ENCODE data around the gene NIT2. TPM values are rescaled to one million over a fixed set of nuclear protein-coding genes. Genes with fewer than 3 reads are reported as not detected.
"Not testable (repeated sequence)": the region's sequence is repeated elsewhere in the genome, so short reads cannot be mapped to it uniquely, and the experiment has no call there.

The NIT2 gene
- total RNA-seq, 1 donor from 2014 or later, result 45.5 TPM

DNA sequence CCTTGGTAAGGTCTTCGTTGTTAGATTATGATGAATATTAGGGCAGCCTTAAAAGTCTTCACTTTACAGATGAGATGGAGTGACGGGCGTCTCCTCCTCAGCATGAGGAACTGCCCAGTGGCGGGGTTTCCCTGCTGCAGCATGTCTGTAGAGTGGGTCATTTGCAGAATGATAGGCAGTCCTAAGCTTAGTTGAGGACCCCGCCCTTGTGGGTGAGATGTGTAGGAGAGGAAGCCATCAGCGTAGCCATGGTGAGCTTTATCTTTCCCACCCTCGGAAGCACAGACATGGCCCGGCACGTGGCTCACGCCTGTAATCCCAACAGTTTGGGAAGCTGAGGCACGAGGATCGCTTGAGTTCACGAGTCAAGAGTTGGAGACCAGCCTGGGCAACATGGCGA is 877 bp downstream of the NIT2 start:
- intact Hi-C loops (cut with micrococcal nuclease), result loop anchor here (1.0 to 10.0 kb wide), 4 partner anchors 66 to 1439 kb away; partner anchors contain the start of genes LNP1, NXPE3, TOMM70 and ZBTB11

DNA sequence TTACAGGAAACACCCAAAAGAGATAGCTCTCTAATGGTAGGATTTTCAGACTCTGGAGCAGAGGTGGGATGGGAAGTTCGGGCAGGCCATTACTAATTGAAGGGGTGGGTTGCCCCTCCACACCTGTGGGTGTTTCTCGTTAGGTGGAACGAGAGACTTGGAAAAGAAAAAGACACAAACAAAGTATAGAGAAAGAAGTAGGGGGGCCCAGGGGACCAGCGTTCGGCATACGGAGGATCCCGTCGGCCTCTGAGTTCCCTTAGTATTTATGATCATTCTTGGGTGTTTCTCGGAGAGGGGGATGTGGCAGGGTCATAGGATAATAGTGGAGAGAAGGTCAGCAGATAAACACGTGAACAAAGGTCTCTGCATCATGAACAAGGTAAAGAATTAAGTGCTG is 1.7 kb downstream of the NIT2 start:
- intact Hi-C loops (cut with micrococcal nuclease), result loop anchor here (10.0 kb wide), 2 partner anchors 1339 to 1439 kb away; partner anchors contain the start of genes NXPE3 and ZBTB11

DNA sequence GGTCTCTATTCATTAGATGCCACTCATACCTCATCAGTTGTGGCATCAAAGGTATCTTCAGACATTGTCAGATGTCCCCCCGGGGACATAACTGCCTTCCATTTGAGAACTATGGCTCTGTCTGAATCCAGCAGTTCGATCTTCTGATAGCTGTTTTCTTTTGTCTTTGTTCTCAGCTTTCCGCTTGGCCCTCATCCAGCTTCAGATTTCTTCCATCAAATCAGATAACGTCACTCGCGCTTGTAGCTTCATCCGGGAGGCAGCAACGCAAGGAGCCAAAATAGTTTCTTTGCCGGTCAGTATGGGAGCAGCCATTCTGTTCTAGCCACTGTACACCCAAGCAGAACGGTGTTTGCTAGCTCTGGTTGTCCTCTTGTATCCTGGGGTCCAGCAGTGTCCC is 4.4 kb downstream of the NIT2 start:
- intact Hi-C loops (cut with micrococcal nuclease), result loop anchor here (10.0 kb wide), 2 partner anchors 1336 to 1436 kb away; partner anchors contain the start of genes NXPE3 and ZBTB11

DNA sequence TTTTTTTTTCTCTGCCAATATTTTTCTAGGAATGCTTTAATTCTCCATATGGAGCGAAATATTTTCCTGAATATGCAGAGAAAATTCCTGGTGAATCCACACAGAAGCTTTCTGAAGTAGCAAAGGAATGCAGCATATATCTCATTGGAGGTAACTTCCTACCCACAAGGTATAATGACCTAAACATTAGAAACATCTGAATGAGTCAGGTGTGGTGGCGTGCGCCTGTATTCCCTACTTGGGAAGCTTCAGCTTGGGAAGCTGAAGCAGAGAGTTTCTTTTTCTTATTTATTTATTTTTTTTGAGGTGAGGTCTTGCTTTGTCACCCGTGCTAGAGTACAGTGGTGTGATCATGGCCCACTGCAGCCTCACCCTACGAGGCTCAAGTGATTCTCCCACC is 5.2 kb downstream of the NIT2 start:
- intact Hi-C loops (cut with micrococcal nuclease), result loop anchor here (10.0 kb wide), 2 partner anchors 1335 to 1435 kb away; partner anchors contain the start of genes NXPE3 and ZBTB11

DNA sequence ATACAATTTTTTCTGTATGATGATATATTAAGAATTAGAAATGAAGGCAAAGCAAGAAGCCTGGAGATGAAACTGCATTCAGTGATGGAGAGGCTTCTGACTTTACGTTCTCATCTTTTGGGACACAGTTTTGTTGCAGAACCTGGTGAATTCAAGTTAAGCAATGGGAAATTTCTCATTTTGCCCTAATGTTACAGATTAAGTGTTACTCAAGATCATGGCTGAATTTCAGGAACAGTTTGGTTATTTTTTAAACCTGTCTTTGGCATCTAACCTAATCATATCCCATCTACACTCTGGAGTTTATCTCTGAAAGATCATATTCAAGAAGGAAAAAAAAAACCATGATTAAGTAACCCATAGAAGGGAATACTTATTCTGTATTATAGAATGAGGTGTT is 6.0 kb downstream of the NIT2 start:
- intact Hi-C loops (cut with micrococcal nuclease), result no loop called here

DNA sequence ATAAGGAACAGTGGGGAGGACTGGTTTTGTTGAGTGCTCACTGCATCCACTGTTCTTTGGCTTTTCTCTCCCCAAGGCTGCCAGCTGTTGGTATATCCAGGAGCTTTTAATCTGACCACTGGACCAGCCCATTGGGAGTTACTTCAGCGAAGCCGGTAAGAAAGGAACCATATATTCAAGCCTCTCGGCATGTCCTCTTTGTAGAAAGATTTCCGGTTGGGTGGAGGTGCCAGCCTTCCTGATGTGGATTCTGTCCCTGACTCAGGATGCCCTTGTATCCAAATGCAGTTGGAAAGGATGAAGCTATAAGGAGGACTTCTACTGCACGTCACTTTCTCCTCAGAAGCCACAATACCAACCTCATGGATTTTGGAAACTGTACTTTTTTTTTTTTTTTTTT is 14.2 kb downstream of the NIT2 start:
- intact Hi-C loops (cut with micrococcal nuclease), result no loop called here

DNA sequence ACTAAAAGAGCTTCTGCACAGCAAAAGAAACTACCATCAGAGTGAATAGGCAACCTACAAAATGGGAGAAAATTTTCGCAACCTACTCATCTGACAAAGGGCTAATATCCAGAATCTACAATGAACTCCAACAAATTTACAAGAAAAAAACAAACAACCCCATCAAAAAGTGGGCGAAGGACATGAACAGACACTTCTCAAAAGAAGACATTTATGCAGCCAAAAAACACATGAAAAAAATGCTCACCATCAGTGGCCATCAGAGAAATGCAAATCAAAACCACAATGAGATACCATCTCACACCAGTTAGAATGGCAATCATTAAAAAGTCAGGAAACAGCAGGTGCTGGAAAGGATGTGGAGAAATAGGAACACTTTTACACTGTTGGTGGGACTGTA is 17.2 kb downstream of the NIT2 start:
- intact Hi-C loops (cut with micrococcal nuclease), result not testable (repeated sequence)

DNA sequence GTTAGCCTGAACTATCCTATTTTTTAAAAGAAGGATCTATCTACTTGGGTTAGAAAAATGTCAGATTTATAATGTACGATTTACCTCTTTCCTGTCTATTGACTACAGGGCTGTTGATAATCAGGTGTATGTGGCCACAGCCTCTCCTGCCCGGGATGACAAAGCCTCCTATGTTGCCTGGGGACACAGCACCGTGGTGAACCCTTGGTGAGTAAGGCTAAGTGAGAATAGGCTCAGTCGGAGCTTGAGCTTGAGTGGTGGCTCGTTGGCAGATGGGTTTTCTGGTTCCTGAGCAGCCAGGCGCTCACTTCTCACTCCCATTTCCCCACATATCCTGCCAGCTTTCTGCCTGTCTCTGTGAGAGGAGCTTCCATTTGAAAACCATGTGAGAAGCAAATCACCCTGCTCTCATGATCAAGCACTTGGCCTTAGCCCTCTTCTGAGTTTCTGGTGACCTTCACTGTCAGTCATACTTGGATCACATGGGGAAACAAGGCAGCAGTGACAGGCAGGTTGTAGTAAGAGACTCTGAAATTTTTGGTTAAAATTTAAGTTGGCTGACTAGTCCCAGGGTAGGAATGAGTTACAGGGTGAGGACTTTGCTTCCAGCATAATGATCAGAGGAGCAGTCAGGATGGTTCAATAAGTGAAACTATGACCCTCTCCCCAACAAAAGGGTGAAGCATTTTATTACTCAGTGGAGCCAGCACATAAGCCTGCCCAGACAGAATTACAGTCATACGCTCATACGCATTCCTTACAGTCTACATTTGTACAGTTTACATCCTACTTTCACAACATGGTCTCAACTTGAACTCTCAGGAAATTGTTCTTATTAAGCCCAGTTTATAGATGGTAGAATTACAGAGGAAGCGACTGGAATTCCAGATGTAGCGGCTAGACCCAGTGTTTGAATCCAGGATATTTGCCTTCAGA is 18.0 kb downstream of the NIT2 start:
- intact Hi-C loops (cut with micrococcal nuclease), result no loop called here

DNA sequence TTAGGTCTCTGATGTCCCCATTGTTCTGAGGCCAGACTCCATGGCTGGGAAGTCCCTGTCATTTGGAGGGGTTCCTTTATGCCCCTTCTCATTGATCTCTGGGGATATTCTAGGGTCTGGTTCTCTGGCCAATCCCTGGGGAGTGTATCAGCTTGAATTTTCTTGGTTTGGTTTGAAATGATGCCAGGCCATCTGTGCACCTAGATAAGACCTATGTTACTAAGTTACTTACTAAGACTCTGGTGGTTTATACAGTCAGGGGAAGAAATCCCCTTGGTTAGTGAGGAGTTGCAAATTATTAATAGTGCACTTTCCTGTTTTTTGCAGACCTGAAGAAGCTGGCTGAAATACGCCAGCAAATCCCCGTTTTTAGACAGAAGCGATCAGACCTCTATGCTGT is 20.3 kb downstream of the NIT2 start:
- intact Hi-C loops (cut with micrococcal nuclease), result no loop called here

DNA sequence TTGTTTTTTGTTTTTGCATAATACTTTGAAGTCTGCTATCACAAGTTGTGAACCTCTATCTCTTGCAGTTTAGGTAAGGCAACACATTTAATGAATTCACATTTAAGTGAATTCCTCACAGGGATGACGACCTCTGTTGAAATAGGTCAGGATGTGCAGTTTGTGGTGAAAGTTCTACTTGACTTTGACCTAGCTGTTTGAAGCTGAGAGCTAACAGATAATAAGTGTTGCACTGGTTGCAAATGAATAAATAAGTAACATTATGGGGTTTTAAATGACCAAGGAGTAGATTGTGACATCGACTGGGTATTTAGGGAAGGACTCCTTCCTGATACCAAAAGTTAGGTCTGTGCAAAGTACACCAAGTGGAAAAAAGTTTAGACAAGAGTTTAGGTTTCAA is 23.9 kb downstream of the NIT2 start:
- intact Hi-C loops (cut with micrococcal nuclease), result no loop called here

DNA sequence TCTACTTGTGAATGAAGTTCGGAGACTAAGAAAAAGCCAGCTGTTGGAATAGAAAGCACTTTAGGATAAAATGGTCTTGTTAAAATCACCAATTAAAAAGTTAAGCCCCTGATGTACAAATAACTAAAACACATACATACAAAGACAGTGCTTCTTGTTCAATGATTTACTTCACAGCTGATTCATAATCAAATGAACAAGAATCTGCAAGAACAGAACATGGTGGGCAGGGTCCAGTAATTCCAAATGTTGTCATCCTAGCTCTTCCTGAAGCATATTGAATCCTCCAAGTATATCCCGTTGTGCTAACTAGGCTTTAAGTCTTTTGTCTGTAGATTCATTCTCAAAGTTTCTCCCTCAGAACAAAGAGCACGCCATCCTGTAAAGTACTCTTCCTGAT is 24.5 kb downstream of the NIT2 start:
- intact Hi-C loops (cut with micrococcal nuclease), result no loop called here

DNA sequence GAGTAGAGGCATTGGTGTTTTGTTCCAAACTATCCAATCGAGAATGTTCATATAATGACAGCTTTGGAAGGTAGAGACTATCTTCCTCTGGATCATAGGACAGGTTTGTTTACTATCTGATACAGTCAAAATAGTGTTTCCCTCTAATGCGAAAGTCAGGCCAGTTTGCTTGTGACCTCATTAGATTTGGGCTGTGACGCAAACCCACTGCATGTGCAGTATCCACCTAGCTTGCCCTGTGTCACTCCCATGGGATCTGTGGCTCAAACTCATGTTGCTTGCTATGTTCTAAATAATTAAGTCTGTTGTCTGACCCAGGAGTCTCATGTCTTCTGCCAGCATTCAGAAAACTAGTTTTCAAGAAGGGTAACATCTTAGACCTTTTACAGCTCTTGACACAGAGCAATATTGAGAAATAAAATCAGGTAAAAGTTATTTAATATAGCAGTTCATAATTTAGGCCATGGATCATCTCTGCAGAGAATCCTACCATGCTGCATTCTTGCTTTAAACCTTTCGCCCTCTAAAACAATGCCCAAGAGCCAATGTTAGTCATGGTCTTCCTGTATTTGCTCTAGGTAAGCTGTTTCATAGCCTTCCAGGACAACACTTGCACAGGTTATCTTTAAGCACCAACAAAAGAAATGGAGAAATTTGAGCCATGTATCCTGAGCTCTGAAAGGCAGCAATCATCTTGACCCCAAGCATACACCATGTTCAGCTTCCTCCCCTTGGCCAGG is 26.4 kb downstream of the NIT2 start:
- intact Hi-C loops (cut with micrococcal nuclease), result no loop called here

DNA sequence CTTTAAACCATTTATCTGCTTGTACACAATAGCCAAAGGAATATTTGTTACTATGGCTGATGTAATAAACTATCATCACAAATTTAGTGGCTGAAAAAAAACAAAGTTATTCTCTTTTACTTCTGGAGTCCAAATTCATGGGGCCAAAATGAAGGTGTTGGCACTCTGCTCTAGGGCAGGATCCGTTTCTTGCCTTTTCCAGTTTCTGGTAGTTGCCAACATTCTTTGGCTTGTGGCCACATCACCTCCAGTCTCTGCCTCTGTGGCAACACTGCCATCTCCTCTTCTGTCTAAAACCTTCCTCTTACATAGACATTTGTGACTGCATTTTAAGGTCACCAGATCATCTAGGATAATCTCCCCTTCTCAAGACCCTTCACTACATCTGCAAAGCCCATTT is 27.3 kb downstream of the NIT2 start:
- intact Hi-C loops (cut with micrococcal nuclease), result no loop called here

DNA sequence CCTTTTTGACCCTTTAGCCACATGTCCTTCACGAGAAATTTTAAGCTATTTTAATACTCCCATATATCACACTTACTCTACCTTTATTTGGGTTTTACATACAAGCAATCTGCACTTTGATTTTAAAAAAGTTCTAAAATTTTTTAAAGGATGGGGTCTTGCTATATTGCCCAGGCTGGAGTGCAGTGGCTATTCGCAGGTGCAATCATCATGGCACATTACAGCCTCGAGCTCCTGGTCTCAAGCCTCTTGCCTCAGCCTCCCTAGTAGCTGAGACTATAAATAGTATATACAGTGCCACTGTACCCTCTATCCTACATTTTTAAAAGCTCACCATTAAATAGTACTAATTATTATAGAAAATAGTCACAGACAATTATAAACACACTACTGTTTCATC is 29.9 kb downstream of the NIT2 start:
- intact Hi-C loops (cut with micrococcal nuclease), result no loop called here

DNA sequence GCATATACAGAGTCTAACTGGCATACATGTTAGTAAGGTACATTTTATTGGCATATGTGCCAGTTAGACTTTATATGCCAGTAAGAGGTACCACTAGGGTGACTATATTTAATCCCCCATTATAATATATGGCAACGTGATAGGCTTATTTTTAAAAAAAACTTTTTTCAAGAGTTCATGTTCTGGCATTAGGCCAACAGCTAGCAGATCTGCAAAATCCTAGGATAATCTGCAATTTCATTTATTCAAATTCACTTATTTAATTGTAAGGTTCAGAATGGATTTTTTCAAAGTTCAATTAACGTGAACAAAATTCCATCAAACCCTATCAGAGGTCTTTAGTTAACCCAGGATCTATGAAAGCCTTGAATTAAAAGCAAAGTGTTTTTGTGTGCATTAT is 31.9 kb downstream of the NIT2 start:
- intact Hi-C loops (cut with micrococcal nuclease), result no loop called here

DNA sequence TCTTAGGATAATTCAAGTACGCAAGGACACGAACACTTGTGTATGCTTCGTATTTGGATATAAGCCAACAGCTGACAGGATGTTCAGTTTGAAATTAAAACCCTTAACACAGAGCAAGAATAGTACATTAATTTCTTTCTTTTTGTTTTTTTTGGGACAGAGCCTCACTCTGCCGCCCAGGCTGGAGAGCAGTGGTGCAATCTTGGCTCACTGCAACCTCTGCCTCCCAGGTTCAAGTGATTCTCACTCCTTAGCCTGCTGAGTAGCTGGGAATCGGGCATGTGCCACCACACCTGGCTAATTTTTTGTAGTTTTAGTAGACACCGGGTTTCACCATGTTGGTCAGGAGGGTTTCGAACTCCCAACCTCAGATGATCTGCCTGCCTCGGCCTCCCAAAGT is 33.9 kb downstream of the NIT2 start:
- intact Hi-C loops (cut with micrococcal nuclease), result no loop called here

DNA sequence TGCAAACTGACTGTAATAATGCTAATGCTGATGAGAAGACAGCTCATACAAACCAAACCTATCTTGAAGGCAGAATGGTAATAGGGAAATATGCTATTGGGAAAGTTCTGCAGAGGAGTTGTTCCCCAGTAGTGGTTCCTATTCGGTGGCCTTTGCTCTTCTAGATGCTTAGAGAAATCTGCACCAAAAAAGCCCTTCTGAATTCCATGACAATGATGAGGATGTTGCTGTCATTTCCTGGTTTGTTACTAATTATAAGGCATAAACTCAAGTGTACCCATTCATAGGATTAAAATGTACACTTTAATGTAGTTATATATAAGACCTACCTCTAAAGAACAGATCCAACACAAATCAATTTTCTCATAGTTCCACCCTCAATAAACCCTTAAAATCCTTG is 36.2 kb downstream of the NIT2 start:
- intact Hi-C loops (cut with micrococcal nuclease), result no loop called here

DNA sequence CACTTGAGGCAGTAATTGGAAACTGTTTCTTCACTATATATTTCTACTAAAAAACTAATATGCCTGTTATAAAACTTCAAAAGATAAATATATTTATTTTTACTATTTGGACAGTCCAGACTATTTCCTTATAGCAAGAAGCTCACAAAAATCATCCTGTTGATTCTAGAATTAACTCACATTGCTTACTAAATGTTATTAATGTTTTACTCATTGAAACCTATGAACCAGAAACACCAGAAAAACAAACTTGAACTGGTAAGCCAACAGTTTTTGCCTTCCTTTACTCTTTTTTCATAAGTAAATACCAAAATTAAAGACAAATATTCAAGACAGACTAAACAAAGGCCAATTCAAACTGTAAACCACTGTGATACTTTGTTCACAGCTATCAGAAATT is 40.0 kb downstream of the NIT2 start:
- intact Hi-C loops (cut with micrococcal nuclease), result no loop called here

DNA sequence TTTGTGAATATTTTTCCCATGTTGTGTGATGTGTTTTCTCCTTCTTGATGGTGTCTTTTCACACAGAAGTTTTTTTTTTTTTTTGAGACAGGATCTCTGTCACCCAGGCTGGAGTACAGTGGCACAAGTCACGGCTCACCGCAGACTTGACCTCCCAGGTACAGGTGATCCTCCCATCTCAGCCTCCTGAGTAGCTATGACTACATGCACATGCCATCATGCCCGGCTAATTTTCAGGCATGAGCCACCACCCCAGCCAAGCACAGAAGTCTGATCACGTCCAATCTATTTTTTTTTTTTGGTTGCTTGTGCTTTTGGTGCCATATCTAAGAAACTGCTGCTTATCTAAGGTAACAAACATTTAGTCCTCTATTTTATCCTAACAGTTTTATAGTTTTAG is 41.7 kb downstream of the NIT2 start:
- intact Hi-C loops (cut with micrococcal nuclease), result no loop called here

DNA sequence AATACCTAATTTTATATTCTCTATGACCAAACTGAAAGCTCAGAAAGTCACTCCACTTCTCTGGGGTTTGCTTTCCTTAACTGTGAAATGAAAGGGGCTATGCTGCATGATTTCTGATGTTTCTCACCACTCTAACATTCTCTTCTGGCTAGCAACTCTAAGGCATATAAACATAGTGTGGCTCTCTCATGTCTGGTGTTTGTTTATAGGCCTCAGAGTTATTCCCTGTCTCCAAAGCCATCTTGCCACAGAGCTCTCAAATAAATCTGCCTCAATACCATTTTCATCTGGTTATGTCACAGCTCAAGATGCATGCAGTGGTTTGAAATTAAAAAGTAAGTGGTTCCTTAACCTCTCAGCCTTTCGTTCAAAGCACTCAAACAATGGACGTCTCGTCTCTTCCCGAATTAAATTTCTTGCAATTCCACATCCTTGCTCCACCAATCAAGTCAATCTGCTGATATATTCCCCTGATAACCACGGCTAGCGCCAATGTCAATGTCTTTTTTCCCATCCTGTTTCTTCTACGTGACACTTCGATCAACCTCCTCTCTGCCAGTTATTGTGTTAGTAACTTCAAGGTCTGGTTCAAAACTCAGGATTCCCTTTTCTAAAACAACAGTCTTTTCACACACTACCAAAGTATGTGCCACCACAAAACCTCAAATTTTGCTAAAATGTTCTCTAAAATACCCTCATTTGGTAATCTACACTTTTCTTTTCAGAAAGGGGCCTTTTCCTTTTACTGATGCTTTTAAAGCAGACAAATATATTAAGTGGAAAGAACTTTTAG is 50.4 kb downstream of the NIT2 start:
- intact Hi-C loops (cut with micrococcal nuclease), result no loop called here

DNA sequence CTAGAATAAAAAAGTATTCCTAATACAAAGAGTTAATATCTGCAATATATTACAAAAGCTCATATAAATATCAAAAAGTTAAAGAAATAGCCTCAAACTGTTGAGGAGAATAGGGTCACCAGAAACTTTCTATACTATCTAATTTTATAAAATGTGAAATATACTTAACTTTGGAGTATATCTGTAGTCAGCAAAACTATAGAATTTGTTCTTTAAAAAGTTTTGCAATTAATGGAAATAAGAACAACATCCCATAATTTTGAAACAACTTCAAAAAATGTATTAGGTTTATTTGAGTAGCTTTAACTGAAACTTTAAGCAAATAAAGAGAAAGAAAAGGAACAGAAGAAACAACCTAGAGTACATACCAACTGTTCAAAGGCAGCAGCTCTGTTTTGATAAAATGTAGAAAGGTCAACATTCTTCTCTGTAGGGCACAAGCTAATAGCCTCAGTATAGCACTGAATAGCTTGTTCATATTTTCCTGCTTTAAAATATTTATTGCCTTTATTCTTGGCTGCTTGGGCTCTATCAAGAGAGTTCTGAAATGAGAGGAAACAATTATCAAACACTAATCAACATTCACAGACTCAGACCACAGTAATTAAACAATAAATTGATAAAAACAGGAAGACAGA is 52.0 kb downstream of the NIT2 start:
- intact Hi-C loops (cut with micrococcal nuclease), result no loop called here

Measured in T-helper 1 cell treated with Interleukin-12 subunit alpha and Interleukin-12 subunit beta and Interleukin-4 antibody, amounts not matched to agents 30 ng/mL and 1 ng/mL, for 36 hours (primary cell).